ENCODE data around the gene USP21. TPM values are rescaled to one million over a fixed set of nuclear protein-coding genes. Genes with fewer than 3 reads are reported as not detected.

Gene USP21
- total and polyA plus RNA-seq, 2 of the 13 experiments (the other 11 are each of a cell fraction or from before 2014, with no cell fraction given) = 10.1 to 33.1 TPM

GRCh38 chr1:161187311-161187710 lies 28.0 kb downstream of the USP21 start (continued):
- no peak for TF ChIP-seq HNRNPH1 (optimal IDR thresholded peaks at IDR 0.05; ENCODE audit: low read depth, low read length)

DNA sequence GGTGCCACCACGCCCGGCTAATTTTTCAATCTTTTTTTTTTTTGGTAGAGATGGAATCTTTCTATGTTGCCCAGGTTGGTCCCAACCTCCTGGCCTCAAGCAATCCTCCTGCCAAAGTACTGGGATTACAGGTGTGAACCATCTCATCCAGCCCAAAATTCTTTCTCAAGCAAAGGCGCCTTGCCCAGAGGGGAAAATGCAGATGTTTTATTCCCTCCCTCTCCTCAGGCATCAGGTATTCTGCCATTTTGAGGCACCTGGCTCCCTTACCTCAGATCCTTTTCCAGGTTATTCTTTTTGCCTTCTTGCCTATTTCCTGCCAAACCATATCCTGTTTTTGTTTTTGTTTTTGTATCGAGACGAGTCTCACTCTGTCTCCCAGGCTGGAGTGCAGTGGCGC lies 29.1 kb downstream of the USP21 start:
- Histone ChIP-seq H4K20me1 (ENCODE audit: insufficient read depth, low read length) (no peaks in the 10 kb centered on the region), H3K4me3 (replicated peaks in 1 of 3; ENCODE audit: insufficient read depth in 1 of 3, low read depth in 2 of 3, low read length in 3 of 3) (no peak overlapping the region), H3K79me2 (ENCODE audit: insufficient read depth, low read length) (no peaks in the 10 kb centered on the region), H3K27me3 (ENCODE audit: control insufficient read depth in 1 of 2, insufficient read depth in 2 of 2, low read length in 2 of 2) (no peaks in the 10 kb centered on the region), H3K27ac (ENCODE audit: extremely low read length, insufficient read depth, low read length) (no peak overlapping the region), H3K9ac (ENCODE audit: insufficient read depth, low read depth, low read length) (no peak overlapping the region), H3K4me1 (ENCODE audit: insufficient read depth, low read length) (peaks cover 19% of the 10 kb centered on the region), H2AFZ (ENCODE audit: low read length) (no peak overlapping the region), H3K36me3 (replicated peaks in 1 of 2; ENCODE audit: control insufficient read depth in 1 of 2, insufficient read depth in 2 of 2, low read length in 2 of 2) (no peaks in the 10 kb centered on the region; a peak in 1 of 5 replicates), H3K9me3 (ENCODE audit: low read length) (no peaks in the 10 kb centered on the region), H3K4me2 (ENCODE audit: low read depth, low read length) (no peak overlapping the region)
- 74% methylated on average over 6 of the region's 6 CpGs for WGBS (ENCODE audit: low lambda C conversion rate)
- in situ Hi-C loops (cut with HindIII; ENCODE audit: extremely low pct_ligation_motif_present, low pct_unique_long_range_greater_than_20kb) (no loop called here), intact Hi-C loops (cut with micrococcal nuclease; ENCODE audit: unreplicated experiment) (no loop called here)
- ATAC-seq (no peak), DNase-seq (ENCODE audit: low spot score) (no peak), FAIRE-seq (no peak)
- CTCF ChIA-PET (ENCODE audit: low intra/inter-chr PET ratio, low total read pairs) = no interaction called here
- no TSS peak for BruUV-seq (replicated peaks)
- POLR2A ChIA-PET = no interaction called here
- TF ChIP-seq TGIF2 (CRISPR knock-in tag; IDR thresholded peaks at IDR 0.05) (no peak), MLLT10 (CRISPR knock-in tag; IDR thresholded peaks at IDR 0.05) (no peak), ZNF720 (CRISPR knock-in tag; IDR thresholded peaks at IDR 0.05) (no peak), SNAI1 (CRISPR knock-in tag; IDR thresholded peaks at IDR 0.05; ENCODE audit: borderline replicate concordance) (no peak), THAP11 (CRISPR knock-in tag; IDR thresholded peaks at IDR 0.05) (no peak), ZNF317 (CRISPR knock-in tag; IDR thresholded peaks at IDR 0.05) (no peak), GABPB1 (CRISPR knock-in tag; IDR thresholded peaks at IDR 0.05) (no peak), MAFF (IDR thresholded peaks at IDR 0.05; ENCODE audit: low read depth, low read length) (no peak), TP53 (CRISPR knock-in tag; conservative IDR thresholded peaks at IDR 0.05) (no peak), PRDM10 (CRISPR knock-in tag; IDR thresholded peaks at IDR 0.05; ENCODE audit: low read depth) (no peak), U2AF1 (optimal IDR thresholded peaks at IDR 0.05; ENCODE audit: low read depth, low read length) (no peak), ZNF577 (CRISPR knock-in tag; IDR thresholded peaks at IDR 0.05; ENCODE audit: borderline replicate concordance, low read depth) (no peak), GTF3A (CRISPR knock-in tag; conservative IDR thresholded peaks at IDR 0.05) (no peak), SRY (CRISPR knock-in tag; IDR thresholded peaks at IDR 0.05) (no peak), CERS6 (CRISPR knock-in tag; IDR thresholded peaks at IDR 0.05) (no peak)
- TF ChIP-seq, protein P1, sequence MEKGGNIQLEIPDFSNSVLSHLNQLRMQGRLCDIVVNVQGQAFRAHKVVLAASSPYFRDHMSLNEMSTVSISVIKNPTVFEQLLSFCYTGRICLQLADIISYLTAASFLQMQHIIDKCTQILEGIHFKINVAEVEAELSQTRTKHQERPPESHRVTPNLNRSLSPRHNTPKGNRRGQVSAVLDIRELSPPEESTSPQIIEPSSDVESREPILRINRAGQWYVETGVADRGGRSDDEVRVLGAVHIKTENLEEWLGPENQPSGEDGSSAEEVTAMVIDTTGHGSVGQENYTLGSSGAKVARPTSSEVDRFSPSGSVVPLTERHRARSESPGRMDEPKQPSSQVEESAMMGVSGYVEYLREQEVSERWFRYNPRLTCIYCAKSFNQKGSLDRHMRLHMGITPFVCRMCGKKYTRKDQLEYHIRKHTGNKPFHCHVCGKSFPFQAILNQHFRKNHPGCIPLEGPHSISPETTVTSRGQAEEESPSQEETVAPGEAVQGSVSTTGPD (CRISPR knock-in tag; IDR thresholded peaks at IDR 0.05) = no peak
- TF ChIP-seq, protein P2, sequence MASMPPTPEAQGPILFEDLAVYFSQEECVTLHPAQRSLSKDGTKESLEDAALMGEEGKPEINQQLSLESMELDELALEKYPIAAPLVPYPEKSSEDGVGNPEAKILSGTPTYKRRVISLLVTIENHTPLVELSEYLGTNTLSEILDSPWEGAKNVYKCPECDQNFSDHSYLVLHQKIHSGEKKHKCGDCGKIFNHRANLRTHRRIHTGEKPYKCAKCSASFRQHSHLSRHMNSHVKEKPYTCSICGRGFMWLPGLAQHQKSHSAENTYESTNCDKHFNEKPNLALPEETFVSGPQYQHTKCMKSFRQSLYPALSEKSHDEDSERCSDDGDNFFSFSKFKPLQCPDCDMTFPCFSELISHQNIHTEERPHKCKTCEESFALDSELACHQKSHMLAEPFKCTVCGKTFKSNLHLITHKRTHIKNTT (CRISPR knock-in tag; IDR thresholded peaks at IDR 0.05) = no peak
